HG02870 (cell line): ENCODE measurements around the gene ST6GALNAC3.
"Not testable (repeated sequence)": the region's sequence is repeated elsewhere in the genome, so short reads cannot be mapped to it uniquely, and the experiment has no call there.

Experiments
- ATAC-seq: cut with Tn5 transposase; IDR thresholded peaks from one replicate; pipeline ENCODE4 v1.9.1; 2021; ENCODE audit warnings: mild to moderate bottlenecking, moderate library complexity; ENCODE audit not compliant: unreplicated experiment

The ST6GALNAC3 gene

GRCh38 chr1:76613886-76614285, 539.3 kb downstream of the ST6GALNAC3 start:
- ATAC-seq = no peak

GRCh38 chr1:76615253-76616035, 540.9 kb downstream of the ST6GALNAC3 start:
- no peak for ATAC-seq

- no peak for ATAC-seq
Measured at GRCh38 chr1:76620371-76620770, 545.8 kb downstream of the ST6GALNAC3 start.

DNA sequence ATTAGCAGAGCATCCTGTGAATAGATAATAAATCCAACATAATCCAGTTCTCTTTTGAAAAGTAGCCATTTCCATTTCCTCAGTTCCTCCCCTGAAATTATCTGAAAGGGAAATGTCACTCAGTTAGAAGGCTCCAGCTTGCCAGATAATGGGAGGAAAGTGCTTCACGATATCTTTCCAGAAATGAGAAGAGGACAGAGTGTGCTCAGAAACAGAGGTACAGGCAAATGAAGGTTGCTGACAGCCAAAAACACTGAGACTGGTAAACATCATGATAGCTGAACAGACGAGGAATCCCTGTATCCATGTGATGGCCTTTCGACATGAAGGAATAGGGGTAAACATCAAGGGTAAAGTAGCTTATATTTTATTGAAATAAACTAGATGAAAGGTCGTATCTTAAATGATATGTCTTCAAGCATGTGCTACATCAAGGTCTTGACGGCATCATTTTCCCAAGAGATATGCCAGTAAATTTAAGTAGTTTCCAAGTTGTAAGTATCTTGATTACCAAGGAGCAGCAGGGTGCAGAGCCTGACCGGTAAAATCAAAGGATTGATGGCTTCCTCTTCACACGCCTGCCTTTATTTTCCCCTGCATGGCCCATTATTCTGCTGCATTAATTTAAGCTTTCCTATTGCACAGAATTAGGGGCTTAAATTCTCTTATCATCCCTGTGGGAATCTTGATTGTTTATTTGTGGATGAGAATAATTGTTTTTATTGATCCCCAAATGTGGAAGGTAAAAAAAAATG, 548.4 kb downstream of the ST6GALNAC3 start:
- no peak for ATAC-seq

GRCh38 chr1:76625886-76626678, 551.5 kb downstream of the ST6GALNAC3 start:
- ATAC-seq = no peak

DNA sequence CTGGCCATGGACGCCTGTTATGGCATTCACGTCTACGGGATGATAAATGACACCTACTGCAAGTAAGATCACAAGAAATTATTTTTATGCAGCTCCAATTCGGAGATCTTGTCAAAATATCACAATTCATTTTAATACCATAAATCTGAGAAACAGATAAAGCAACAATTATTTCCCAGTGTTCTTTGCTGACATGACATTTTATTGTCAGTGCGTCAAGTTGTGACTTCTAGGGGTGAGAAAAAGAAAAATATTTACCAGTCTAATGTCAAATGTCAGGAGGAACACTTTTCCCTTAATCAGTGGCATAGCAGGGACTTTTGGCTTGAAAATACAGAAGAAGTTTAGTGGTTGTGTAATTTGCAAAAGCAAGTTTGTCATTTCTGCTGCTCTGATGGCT, 553.0 kb downstream of the ST6GALNAC3 start:
- ATAC-seq = no peak

GRCh38 chr1:76627901-76628300, 553.4 kb downstream of the ST6GALNAC3 start:
- ATAC-seq = no peak

DNA sequence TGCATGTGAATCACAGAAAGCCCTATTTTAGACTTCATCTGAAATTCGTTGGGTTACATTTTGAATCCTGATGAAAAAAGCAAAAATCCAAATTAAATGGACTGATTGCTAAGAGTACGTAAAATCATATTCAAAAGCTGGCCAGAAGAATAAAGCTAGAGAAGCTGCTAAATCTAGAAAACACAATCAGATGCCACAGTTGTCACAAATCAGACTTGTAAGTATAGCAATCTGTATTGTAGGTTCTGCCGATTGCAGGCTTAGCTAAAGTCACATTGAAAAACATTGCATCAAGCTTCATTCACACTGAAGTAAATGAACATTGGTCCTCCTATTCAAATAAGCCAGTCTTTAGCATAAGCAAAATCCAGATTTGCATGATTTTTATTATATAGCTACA, 557.6 kb downstream of the ST6GALNAC3 start:
- ATAC-seq = no peak

DNA sequence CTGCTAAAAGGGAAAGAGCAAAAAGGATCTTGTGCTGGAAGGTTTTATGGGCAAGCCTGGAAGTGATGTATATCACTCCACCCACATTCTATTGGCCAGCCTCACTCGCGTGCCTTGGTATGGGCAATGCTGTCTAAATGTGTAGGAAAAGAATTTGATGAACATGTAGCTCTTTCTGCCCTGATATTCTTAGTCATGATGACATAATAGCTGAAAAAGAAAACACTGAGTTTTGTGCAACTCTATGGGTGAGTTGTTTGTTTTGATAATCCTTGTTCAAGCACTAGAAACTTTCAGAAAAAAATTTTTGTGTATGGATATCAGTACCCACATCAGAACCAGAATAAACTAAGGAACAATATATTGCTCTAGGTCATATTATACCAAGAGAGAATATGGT, 561.2 kb downstream of the ST6GALNAC3 start:
- no peak for ATAC-seq

- no peak for ATAC-seq
Measured at GRCh38 chr1:76639181-76639580, 564.6 kb downstream of the ST6GALNAC3 start.

- ATAC-seq = no peak
Measured at GRCh38 chr1:76640092-76640491, 565.5 kb downstream of the ST6GALNAC3 start.

DNA sequence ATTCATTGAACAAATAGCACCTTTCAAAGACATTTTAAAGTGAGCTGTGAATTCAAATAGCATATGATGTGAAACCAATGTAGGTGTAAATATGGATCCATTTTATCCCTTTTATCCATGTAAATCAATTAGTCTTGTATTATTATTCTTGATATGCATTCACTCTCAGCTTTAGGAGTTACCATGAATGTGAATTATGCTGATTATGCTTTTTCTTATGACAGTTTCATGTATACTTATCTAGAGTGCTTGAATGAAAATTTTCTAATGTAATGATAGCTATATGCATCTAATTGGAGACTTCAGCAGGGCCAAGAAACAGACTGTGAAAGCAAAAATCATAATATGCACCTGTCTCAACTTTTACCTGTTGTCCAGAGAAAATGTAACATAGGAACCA, 566.2 kb downstream of the ST6GALNAC3 start:
- no peak for ATAC-seq

- no peak for ATAC-seq
Measured at GRCh38 chr1:76644139-76644538, 569.6 kb downstream of the ST6GALNAC3 start.

- ATAC-seq = not testable (repeated sequence)
Measured at GRCh38 chr1:76652860-76653259, 578.3 kb downstream of the ST6GALNAC3 start.

DNA sequence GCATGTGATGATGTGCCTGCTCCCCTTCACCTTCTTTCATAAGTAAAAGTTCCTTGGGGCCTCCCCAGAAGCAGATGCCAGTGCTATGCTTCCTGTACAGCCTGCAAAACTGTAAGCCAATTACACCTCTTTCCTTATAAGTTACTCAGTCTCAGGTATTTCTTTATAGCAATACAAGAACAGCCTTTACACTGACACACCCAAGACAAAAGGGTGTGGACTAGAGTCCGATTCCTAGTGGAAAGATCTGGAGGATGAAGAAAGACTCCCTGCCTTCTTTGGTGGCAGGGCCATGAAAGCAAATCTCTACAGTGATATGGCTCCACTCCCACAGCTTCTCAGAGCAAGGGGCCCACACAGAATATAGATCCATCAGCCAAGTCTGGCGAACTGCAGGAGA, 583.1 kb downstream of the ST6GALNAC3 start:
- ATAC-seq = no peak

- no peak for ATAC-seq
Measured at GRCh38 chr1:76659171-76659940, 584.8 kb downstream of the ST6GALNAC3 start.

GRCh38 chr1:76661531-76661930, 587.0 kb downstream of the ST6GALNAC3 start:
- no peak for ATAC-seq

- ATAC-seq = no peak
Measured at GRCh38 chr1:76666499-76666898, 592.0 kb downstream of the ST6GALNAC3 start.

GRCh38 chr1:76668046-76668445, 593.5 kb downstream of the ST6GALNAC3 start:
- ATAC-seq = peak; percentile 91

GRCh38 chr1:76669131-76669530, 594.6 kb downstream of the ST6GALNAC3 start:
- no peak for ATAC-seq
